Measurements from ENCODE around the gene SS18L1. TPM values are rescaled to one million over a fixed set of nuclear protein-coding genes. Genes with fewer than 3 reads are reported as not detected.

SS18L1 gene
- total RNA-seq, 3 donors from 2014 or later (not counting 1 experiment from before 2014, with no cell fraction given): 19.1 to 26.0 (median 23.7) TPM

- Histone ChIP-seq H3K9me3 (ENCODE audit: control insufficient read depth, insufficient read depth, low read length) (no peaks in the 10 kb centered on the region), H3K4me3 (ENCODE audit: low read length) (no peak overlapping the region), H3K27ac (ENCODE audit: low read length) (no peak overlapping the region), H3K36me3 (ENCODE audit: control insufficient read depth, insufficient read depth, low read length) (peaks cover 2% of the 10 kb centered on the region), H3K4me1 (ENCODE audit: control insufficient read depth, insufficient read depth, low read length) (peaks cover 4% of the 10 kb centered on the region), H3K27me3 (ENCODE audit: control insufficient read depth, insufficient read depth, low read length) (no peaks in the 10 kb centered on the region)
- H3K4me1 Mint-ChIP-seq: peaks cover 11 to 12% of the 10 kb centered on the region in 2 donors
- DNase-seq (no peak), ATAC-seq (no peak)
- intact Hi-C loops (cut with micrococcal nuclease): no loop called here
- H3K9me3 Mint-ChIP-seq: no peaks in the 10 kb centered on the region
- no peak overlapping the region for H3K4me3 Mint-ChIP-seq
- TF ChIP-seq, protein P1, sequence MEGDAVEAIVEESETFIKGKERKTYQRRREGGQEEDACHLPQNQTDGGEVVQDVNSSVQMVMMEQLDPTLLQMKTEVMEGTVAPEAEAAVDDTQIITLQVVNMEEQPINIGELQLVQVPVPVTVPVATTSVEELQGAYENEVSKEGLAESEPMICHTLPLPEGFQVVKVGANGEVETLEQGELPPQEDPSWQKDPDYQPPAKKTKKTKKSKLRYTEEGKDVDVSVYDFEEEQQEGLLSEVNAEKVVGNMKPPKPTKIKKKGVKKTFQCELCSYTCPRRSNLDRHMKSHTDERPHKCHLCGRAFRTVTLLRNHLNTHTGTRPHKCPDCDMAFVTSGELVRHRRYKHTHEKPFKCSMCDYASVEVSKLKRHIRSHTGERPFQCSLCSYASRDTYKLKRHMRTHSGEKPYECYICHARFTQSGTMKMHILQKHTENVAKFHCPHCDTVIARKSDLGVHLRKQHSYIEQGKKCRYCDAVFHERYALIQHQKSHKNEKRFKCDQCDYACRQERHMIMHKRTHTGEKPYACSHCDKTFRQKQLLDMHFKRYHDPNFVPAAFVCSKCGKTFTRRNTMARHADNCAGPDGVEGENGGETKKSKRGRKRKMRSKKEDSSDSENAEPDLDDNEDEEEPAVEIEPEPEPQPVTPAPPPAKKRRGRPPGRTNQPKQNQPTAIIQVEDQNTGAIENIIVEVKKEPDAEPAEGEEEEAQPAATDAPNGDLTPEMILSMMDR (IDR thresholded peaks at IDR 0.05): no peak
- no peaks in the 10 kb centered on the region for H3K27me3 Mint-ChIP-seq (ENCODE audit: low read depth in 2 of 2)
- 95% methylated on average over 14 of the region's 19 CpGs for WGBS (ENCODE audit: insufficient coverage)
- no peak overlapping the region for H3K27ac Mint-ChIP-seq
- no peaks in the 10 kb centered on the region for H3K36me3 Mint-ChIP-seq
These were observed 35.0 kb downstream of the SS18L1 start for GRCh38 chr20:62178316-62179161.

DNA sequence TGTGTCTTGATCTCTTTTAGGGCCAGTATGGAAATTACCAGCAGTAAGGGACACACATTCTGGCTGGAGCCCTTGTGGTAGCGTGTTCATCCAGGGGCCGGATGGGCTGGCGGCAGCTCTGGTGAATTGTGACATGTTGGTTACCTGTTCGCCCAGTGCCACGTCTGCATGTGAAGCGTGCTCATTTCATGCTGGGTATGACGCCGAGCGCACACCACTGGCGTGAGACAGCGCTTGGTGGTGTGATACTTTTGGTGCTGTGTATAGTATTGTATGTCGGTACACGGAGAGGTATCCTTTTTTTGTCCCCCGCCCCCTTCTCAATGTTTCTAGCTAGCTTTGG, 35.6 kb downstream of the SS18L1 start:
- intact Hi-C loops (cut with micrococcal nuclease): no loop called here
- no peaks in the 10 kb centered on the region for H3K9me3 Mint-ChIP-seq
- H3K36me3 ChIP-seq (ENCODE audit: control insufficient read depth, insufficient read depth, low read length): peaks cover 2% of the 10 kb centered on the region

GRCh38 chr20:62181808-62182207, 38.2 kb downstream of the SS18L1 start:
- intact Hi-C loops (cut with micrococcal nuclease): loop anchor here (2.0 kb wide), 2 partner anchors 39 to 57 kb away; partner anchors contain the start of genes OSBPL2, PSMA7 and SS18L1
- Mint-ChIP-seq H3K27me3 (ENCODE audit: low read depth in 2 of 2) (no peaks in the 10 kb centered on the region), H3K4me3 (peak overlapping the region; percentile 86), H3K36me3 (no peaks in the 10 kb centered on the region), H3K9me3 (no peaks in the 10 kb centered on the region), H3K4me1 (peaks cover 14 to 26% of the 10 kb centered on the region in 2 donors), H3K27ac (peak overlapping the region; percentile 90 to 98)
- ATAC-seq (no peak), DNase-seq (no peak)
- TF ChIP-seq, protein P1 (IDR thresholded peaks at IDR 0.05): no peak
- Histone ChIP-seq H3K4me3 (ENCODE audit: low read length) (peak overlapping the region; percentile 80), H3K27ac (ENCODE audit: low read length) (peak overlapping the region; percentile 82), H3K27me3 (ENCODE audit: control insufficient read depth, insufficient read depth, low read length) (no peaks in the 10 kb centered on the region), H3K36me3 (ENCODE audit: control insufficient read depth, insufficient read depth, low read length) (no peaks in the 10 kb centered on the region), H3K9me3 (ENCODE audit: control insufficient read depth, insufficient read depth, low read length) (no peaks in the 10 kb centered on the region), H3K4me1 (ENCODE audit: control insufficient read depth, insufficient read depth, low read length) (peaks cover 14% of the 10 kb centered on the region)
- 100% methylated on average over 2 of the region's 2 CpGs for WGBS (ENCODE audit: insufficient coverage)

More for the DNA sequence above, 35.6 kb downstream of the SS18L1 start:
- H3K36me3 Mint-ChIP-seq: no peaks in the 10 kb centered on the region
- H3K27me3 Mint-ChIP-seq (ENCODE audit: low read depth in 2 of 2): no peaks in the 10 kb centered on the region
- H3K4me1 Mint-ChIP-seq: peaks cover 14 to 18% of the 10 kb centered on the region in 2 donors
- H3K9me3 ChIP-seq (ENCODE audit: control insufficient read depth, insufficient read depth, low read length): no peaks in the 10 kb centered on the region
- H3K27me3 ChIP-seq (ENCODE audit: control insufficient read depth, insufficient read depth, low read length): no peaks in the 10 kb centered on the region
- no peak overlapping the region for H3K4me3 Mint-ChIP-seq
- peaks cover 10% of the 10 kb centered on the region for H3K4me1 ChIP-seq (ENCODE audit: control insufficient read depth, insufficient read depth, low read length)
- WGBS (ENCODE audit: insufficient coverage): over 99% methylated on average over 14 of the region's 14 CpGs
- DNase-seq (no peak), ATAC-seq (no peak)
- no peak overlapping the region for H3K27ac ChIP-seq (ENCODE audit: low read length)
- H3K4me3 ChIP-seq (ENCODE audit: low read length): no peak overlapping the region
- TF ChIP-seq, protein P1 (IDR thresholded peaks at IDR 0.05): no peak
- no peak overlapping the region for H3K27ac Mint-ChIP-seq

Measured in natural killer cell (primary cell).